MM.1S (cell line): ENCODE measurements around the gene DNAI1.

Experiments
- EZH2 ChIP-seq: fragments of 300-600 bp; sonication (generic); optimal IDR thresholded peaks from 2 replicates; pipeline ENCODE3; 2017; ENCODE audit warnings: low read depth, mild to moderate bottlenecking, antibody characterized with exemption, low read length, mixed read lengths
- EZH2phosphoT487 ChIP-seq: fragments of 300-600 bp; sonication (generic); IDR thresholded peaks from 2 replicates; pipeline ENCODE4 v1.6.1; 2018; ENCODE audit warnings: antibody characterized with exemption, low read length
- TF ChIP-seq, protein P1 (sequence below): fragments of 300-600 bp; sonication (generic); IDR thresholded peaks from 2 replicates; pipeline ENCODE4 v1.5.1; 2016; ENCODE audit warnings: antibody characterized with exemption, low read length, mixed read lengths

DNA sequence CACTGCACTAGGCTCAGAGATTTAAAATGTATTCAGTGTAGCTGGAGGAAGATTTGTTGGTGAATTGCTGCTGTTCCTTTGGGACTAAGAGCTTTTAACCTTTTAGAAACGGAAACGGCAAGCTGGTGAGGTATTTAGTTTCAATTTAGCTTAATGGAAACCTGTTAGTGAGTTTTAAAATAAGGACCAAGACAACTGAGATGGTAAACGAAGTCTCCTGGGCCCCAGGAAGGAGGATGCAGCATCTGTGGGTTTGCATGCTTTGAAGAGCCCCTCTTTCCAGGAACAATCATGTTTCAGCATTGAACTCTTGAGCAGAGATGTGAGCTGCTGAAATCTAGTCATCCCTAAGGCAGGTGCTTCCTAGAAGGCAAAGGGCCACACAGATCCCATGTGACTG is 16.5 kb downstream of the DNAI1 start:
- TF ChIP-seq, protein P1, sequence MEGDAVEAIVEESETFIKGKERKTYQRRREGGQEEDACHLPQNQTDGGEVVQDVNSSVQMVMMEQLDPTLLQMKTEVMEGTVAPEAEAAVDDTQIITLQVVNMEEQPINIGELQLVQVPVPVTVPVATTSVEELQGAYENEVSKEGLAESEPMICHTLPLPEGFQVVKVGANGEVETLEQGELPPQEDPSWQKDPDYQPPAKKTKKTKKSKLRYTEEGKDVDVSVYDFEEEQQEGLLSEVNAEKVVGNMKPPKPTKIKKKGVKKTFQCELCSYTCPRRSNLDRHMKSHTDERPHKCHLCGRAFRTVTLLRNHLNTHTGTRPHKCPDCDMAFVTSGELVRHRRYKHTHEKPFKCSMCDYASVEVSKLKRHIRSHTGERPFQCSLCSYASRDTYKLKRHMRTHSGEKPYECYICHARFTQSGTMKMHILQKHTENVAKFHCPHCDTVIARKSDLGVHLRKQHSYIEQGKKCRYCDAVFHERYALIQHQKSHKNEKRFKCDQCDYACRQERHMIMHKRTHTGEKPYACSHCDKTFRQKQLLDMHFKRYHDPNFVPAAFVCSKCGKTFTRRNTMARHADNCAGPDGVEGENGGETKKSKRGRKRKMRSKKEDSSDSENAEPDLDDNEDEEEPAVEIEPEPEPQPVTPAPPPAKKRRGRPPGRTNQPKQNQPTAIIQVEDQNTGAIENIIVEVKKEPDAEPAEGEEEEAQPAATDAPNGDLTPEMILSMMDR = no peak
- TF ChIP-seq EZH2phosphoT487 (no peak), EZH2 (no peak)
